Ascending aorta (tissue), 2 donors: ENCODE data around the gene CCR4. TPM values are rescaled to one million over a fixed set of nuclear protein-coding genes. Genes with fewer than 3 reads are reported as not detected.
"Not testable (repeated sequence)": the region's sequence is repeated elsewhere in the genome, so short reads cannot be mapped to it uniquely, and the experiment has no call there.

Experiments used
- DNase-seq, 2 donors: peaks; one replicate each; pipeline ENCODE4 v3.0.0-alpha.2; 2019; ENCODE audit warnings: low spot score in 2 of 2
- H3K27ac ChIP-seq, 2 donors: fragments of 200-600 bp; sonication (generic); one replicate each; pipeline ENCODE4 v1.5.1; 2016 to 2017; ENCODE audit warnings: mild to moderate bottlenecking in 1 of 2
- H3K27me3 ChIP-seq: fragments of 200-600 bp; sonication (generic); one replicate; pipeline ENCODE4 v1.5.1; 2017
- H3K36me3 ChIP-seq, 2 donors: fragments of 200-600 bp; sonication (generic); one replicate each; pipeline ENCODE4 v1.5.1; 2016
- H3K4me1 ChIP-seq, 2 donors: fragments of 200-600 bp; sonication (generic); one replicate each; pipeline ENCODE4 v1.5.1; 2016 to 2017; ENCODE audit warnings: mild to moderate bottlenecking in 1 of 2
- H3K4me3 ChIP-seq, 2 donors: fragments of 200-600 bp; sonication (generic); one replicate each; pipeline ENCODE4 v1.5.1; 2016 to 2017; ENCODE audit warnings: mild to moderate bottlenecking in 1 of 2
- H3K9me3 ChIP-seq, 2 donors: fragments of 200-600 bp; sonication (generic); one replicate each; pipeline ENCODE4 v1.5.1; 2016
- intact Hi-C: fragments of 100-400 bp; cut with DNase I; formaldehyde crosslinking; loops from one replicate; pipeline ENCODE4 v1.15.1; 2023
- total RNA-seq: library from RNA; depleted of rRNA; stranded (reverse); fragments of >200 nt; gene quantifications from one replicate; pipeline ENCODE4 v1.1.0, GENCODE V29; 2016
- TF ChIP-seq, protein P1 (sequence below), 3 experiments: fragments of 200-600 bp in 2 of 3; fragments of 450-650 bp in 1 of 3; sonication (generic) in 2 of 3; IDR thresholded peaks; one replicate each; pipeline ENCODE4 v1.5.1; 2016 to 2019; ENCODE audit warnings: antibody characterized with exemption in 3 of 3, mild to moderate bottlenecking in 1 of 3, moderate library complexity in 1 of 3

The CCR4 gene
- total RNA-seq, 1 donor from 2014 or later: 3.1 TPM

DNA sequence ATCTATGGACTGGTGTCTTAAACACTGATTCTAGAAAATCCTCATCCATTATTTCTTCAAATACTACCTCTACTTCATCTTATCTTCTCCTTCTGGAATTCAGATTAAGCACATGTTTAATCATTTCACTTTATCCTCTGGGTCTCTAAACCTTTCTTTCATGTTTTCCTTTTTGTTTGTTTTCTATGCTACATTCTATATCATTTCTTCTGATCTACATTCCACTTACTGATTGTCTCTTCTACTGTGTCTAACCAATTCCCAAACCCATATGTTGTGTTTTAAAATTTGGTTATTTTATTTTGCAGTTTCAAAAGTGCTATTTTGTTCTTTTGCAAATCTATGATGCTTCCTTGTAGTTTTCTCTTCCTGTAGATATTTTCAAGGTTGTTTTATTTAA is 31.7 kb downstream of the CCR4 start:
- no peak overlapping the region for H3K4me3 ChIP-seq
- H3K9me3 ChIP-seq: no peaks in the 10 kb centered on the region
- DNase-seq: no peak
- H3K36me3 ChIP-seq: no peaks in the 10 kb centered on the region
- intact Hi-C loops: no loop called here
- no peak overlapping the region for H3K27ac ChIP-seq
- H3K4me1 ChIP-seq: no peaks in the 10 kb centered on the region
- TF ChIP-seq, protein P1, sequence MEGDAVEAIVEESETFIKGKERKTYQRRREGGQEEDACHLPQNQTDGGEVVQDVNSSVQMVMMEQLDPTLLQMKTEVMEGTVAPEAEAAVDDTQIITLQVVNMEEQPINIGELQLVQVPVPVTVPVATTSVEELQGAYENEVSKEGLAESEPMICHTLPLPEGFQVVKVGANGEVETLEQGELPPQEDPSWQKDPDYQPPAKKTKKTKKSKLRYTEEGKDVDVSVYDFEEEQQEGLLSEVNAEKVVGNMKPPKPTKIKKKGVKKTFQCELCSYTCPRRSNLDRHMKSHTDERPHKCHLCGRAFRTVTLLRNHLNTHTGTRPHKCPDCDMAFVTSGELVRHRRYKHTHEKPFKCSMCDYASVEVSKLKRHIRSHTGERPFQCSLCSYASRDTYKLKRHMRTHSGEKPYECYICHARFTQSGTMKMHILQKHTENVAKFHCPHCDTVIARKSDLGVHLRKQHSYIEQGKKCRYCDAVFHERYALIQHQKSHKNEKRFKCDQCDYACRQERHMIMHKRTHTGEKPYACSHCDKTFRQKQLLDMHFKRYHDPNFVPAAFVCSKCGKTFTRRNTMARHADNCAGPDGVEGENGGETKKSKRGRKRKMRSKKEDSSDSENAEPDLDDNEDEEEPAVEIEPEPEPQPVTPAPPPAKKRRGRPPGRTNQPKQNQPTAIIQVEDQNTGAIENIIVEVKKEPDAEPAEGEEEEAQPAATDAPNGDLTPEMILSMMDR (IDR thresholded peaks at IDR 0.05): no peak
- H3K27me3 ChIP-seq: no peaks in the 10 kb centered on the region

DNA sequence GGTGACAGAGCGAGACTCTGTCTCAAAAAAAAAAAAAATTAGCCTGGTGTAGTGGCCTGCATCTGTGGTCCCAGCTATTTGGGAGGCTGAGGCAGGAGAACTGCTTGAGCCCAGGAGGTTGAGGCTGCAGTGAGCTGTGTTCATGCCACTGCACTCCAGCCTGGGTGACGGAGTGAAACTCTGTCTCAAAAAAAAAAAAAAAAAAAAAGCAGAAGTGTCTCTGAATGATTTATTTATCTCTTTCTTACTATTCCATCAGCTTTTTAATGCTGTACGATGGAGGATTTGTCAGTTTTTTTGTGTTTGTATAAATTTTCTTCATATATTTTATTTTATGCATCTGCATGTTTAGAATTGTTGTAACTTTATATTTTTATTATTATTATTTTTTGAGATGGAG is 33.5 kb downstream of the CCR4 start:
- DNase-seq, H3K4me3 ChIP-seq, H3K36me3 ChIP-seq, intact Hi-C loops, H3K27ac ChIP-seq, H3K27me3 ChIP-seq, H3K9me3 ChIP-seq, H3K4me1 ChIP-seq: not testable (repeated sequence)

DNA sequence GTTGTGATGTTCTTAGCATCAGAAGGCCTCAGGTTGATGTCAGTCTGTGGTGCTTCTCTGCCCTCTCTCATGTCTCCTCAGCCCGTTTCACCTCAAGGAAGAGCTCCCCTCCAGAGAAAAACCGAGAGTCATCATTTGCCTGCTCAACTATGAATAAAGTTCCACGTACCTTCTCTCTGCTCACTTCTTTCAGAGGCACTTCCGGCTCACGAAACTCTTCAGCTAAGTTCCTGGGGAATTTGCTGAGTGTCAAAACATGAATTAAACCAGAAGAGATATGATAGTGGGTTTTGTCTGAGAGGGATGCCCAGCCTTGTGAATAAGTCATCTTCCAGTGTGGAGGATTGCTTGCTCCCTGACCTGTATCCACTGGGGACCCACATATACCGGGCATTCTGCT is 37.7 kb downstream of the CCR4 start:
- DNase-seq: no peak
- intact Hi-C loops: no loop called here
- Histone ChIP-seq H3K4me3 (no peak overlapping the region), H3K9me3 (no peaks in the 10 kb centered on the region), H3K27me3 (no peaks in the 10 kb centered on the region), H3K4me1 (no peaks in the 10 kb centered on the region), H3K36me3 (no peaks in the 10 kb centered on the region), H3K27ac (no peak overlapping the region)
- TF ChIP-seq, protein P1 (IDR thresholded peaks at IDR 0.05): no peak

DNA sequence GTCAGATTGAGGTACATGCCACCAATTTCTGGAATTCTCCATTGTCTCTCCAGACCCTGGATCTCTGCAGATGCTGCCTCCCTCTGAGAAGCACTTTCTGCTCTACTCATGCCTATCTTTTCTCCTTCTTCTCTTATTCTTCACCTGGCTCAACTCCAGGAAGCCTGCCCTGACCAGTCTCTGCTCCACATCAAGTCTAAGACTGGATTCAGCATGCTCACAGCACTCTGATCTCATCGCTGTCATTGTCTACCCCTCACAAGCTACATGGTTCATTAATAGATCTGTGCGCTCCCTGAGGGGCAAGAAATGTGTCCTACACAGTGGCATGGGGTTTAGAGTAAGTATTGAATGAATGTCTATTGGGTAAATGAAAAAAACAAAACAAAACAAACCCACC is 38.7 kb downstream of the CCR4 start:
- TF ChIP-seq, protein P1 (IDR thresholded peaks at IDR 0.05): no peak
- no peak overlapping the region for H3K4me3 ChIP-seq
- no peak for DNase-seq
- no peaks in the 10 kb centered on the region for H3K36me3 ChIP-seq
- no peaks in the 10 kb centered on the region for H3K27me3 ChIP-seq
- intact Hi-C loops: no loop called here
- no peaks in the 10 kb centered on the region for H3K4me1 ChIP-seq
- no peaks in the 10 kb centered on the region for H3K9me3 ChIP-seq
- no peak overlapping the region for H3K27ac ChIP-seq

DNA sequence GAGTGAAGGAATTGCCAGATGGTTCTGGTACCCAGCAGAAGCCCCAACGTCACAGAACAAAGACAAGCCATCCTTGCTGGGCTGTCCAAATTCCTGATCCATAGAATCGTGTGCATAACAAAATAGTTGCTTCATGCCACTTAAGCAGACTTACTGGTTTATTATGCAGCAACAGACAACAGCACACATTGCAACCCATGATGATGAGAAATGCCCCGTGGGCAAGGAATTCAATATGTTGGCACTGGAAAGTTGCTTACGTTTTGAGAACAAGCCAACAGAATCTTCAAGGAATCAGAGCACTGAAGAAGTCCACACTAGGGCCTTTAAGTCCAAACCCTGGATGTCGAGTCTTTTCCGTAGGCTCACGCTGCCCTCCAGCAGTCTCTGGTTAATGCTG is 40.3 kb downstream of the CCR4 start:
- intact Hi-C loops: no loop called here
- Histone ChIP-seq H3K27ac (no peak overlapping the region), H3K4me1 (no peaks in the 10 kb centered on the region), H3K4me3 (no peak overlapping the region), H3K27me3 (no peaks in the 10 kb centered on the region), H3K36me3 (peaks cover 2 to 4% of the 10 kb centered on the region in 2 donors), H3K9me3 (no peaks in the 10 kb centered on the region)
- TF ChIP-seq, protein P1 (IDR thresholded peaks at IDR 0.05): no peak
- no peak for DNase-seq

DNA sequence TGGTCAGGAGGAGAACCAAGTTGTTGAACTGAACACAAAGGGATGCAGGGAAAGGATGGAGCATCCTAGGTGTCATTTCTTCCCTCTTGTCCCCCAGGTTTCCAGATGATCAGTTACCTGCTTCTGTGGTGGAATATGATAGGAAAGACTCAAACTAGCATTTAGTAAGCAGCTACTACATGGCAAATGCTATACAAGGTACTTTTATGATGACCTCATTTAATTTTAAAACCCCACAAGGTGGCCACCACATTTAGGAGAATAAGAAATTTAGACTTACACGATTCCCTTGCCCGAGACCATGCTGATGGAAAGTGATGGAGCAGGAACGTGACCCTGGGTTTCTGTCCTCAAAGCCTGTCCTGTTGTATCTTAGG is 40.9 kb downstream of the CCR4 start:
- TF ChIP-seq, protein P1 (IDR thresholded peaks at IDR 0.05): no peak

More for the DNA sequence above, 40.9 kb downstream of the CCR4 start:
- no peak overlapping the region for H3K4me3 ChIP-seq
- peaks cover 5 to 7% of the 10 kb centered on the region in 2 donors for H3K36me3 ChIP-seq
- intact Hi-C loops: no loop called here
- no peaks in the 10 kb centered on the region for H3K4me1 ChIP-seq
- DNase-seq: no peak
- H3K27me3 ChIP-seq: no peaks in the 10 kb centered on the region
- H3K9me3 ChIP-seq: no peaks in the 10 kb centered on the region
- no peak overlapping the region for H3K27ac ChIP-seq
